NCI-H1048 (cell line): ENCODE measurements around the gene OR52E5.

Source experiments
- DNase-seq: peaks from one replicate; lab custom pipeline; 2025; lab: John Stamatoyannopoulos, UW

OR52E5 gene

DNA sequence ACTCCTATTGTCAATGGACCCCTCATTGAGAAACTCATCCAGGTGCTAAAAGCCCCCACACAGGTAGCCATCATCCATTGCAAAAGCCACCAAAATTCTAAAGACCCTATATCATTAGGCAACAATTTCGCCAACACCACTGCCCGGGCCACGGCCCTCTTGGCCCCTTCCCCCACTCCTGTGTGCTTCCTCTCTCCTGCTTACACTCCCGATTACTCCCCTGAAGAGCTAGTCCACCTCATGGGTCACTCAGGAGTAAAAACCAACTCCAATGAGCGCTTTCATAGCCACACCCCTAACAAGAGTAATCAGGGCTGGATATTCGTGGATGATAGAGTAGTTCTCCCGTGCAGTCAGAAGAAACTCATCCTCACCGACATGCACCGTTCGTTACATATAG, 40.1 kb downstream of the OR52E5 start:
- no peak for DNase-seq

- DNase-seq = no peak
Measured at GRCh38 chr11:5937868-5938602, 45.0 kb downstream of the OR52E5 start.

DNA sequence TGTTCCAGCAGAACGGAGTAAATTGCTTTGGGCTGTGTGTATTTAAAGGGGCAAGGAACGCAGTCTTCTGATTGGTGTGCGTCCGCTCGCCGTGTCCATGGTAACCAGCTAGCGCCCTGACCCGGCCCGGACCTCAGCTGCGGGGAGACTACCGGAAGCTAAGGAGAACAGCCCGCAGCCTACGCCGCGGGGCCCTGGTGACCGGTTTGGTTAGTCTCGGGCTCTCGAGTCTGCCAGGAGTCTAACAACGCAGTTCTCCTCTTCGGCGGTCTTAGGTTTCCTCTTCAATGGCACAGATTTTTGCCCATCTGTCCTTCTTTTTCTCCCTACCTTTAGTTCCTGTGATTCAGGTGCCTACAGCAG, 45.6 kb downstream of the OR52E5 start:
- no peak for DNase-seq

GRCh38 chr11:5940748-5941147, 47.7 kb downstream of the OR52E5 start:
- DNase-seq = no peak

DNA sequence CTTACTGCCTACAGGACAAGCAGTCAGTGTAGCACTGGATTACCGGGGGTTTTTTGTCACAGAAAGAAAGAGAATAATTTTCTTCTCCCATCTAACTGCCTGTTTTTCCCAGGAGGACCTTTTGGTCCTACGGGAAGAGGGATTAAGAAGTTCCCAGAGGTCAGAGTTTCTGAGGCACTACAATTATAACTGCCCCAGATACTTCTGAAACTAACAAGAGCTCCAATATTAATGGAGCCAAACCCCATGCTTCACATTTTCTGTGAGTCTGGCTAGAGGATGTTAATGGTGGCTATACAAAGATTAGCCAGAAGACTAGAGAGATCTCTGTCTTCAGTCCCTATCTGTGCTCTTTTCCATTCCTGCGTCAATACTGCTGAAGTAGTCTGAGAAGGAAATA, 48.9 kb downstream of the OR52E5 start, which contains the start of gene OR56A3:
Gene OR56A3 (plus strand): TSS at position 301 of the 400 bp plus-strand sequence. CDS start 5,096 bp downstream, outside the sequence.
- no peak for DNase-seq
